Measurements from ENCODE around the gene KIDINS220. TPM values are rescaled to one million over a fixed set of nuclear protein-coding genes. Genes with fewer than 3 reads are reported as not detected.

KIDINS220 gene
- total and polyA plus RNA-seq, 4 donors, result 8.1 to 50.9 (median 30.8) TPM

- no peaks in the 10 kb centered on the region for H3K36me3 ChIP-seq (ENCODE audit: control insufficient read depth in 4 of 4, insufficient read depth in 3 of 4, low read depth in 1 of 4, low read length in 3 of 4)
- H3K9ac ChIP-seq (ENCODE audit: low read depth in 1 of 2, low read length in 2 of 2), result no peak overlapping the region
- no peak overlapping the region for H3K27ac ChIP-seq (ENCODE audit: low read depth in 1 of 2, low read length in 2 of 2)
- no peak overlapping the region for H3K4me3 ChIP-seq (ENCODE audit: low read depth in 1 of 3, low read length in 3 of 3)
- TF ChIP-seq ZBTB33 (IDR thresholded peaks at IDR 0.05) (no peak), SP1 (IDR thresholded peaks at IDR 0.05) (no peak), YY1 (IDR thresholded peaks at IDR 0.05) (no peak), FOXA2 (IDR thresholded peaks at IDR 0.05) (no peak), TAF1 (conservative IDR thresholded peaks at IDR 0.05) (no peak)
- no peaks in the 10 kb centered on the region for H3K4me1 ChIP-seq (ENCODE audit: control insufficient read depth in 4 of 4, insufficient read depth in 4 of 4, low read length in 3 of 4)
- DNase-seq (ENCODE audit: low spot score), result no peak
- H3K9me3 ChIP-seq (ENCODE audit: control insufficient read depth in 4 of 4, low read length in 3 of 4), result no peaks in the 10 kb centered on the region
- peaks cover 0 to 6% (median 0%) of the 10 kb centered on the region in 4 donors for H3K27me3 ChIP-seq (ENCODE audit: control insufficient read depth in 4 of 4, insufficient read depth in 4 of 4, low read length in 3 of 4)
These were observed 39.2 kb upstream of the KIDINS220 start for GRCh38 chr2:8876628-8877027.

- H3K4me3 ChIP-seq (ENCODE audit: low read depth in 1 of 3, low read length in 3 of 3), result no peak overlapping the region
- no peaks in the 10 kb centered on the region for H3K9me3 ChIP-seq (ENCODE audit: control insufficient read depth in 4 of 4, low read length in 3 of 4)
- H3K27ac ChIP-seq (ENCODE audit: low read depth in 1 of 2, low read length in 2 of 2), result no peak overlapping the region
- no peak for DNase-seq (ENCODE audit: low spot score)
- no peak for TF ChIP-seq YY1 (IDR thresholded peaks at IDR 0.05)
- TF ChIP-seq RXRA (IDR thresholded peaks at IDR 0.05), result no peak
- peak; percentile 40 for TF ChIP-seq CTCF (IDR thresholded peaks at IDR 0.05; ENCODE audit: low read depth, low read length, missing input control)
- TF ChIP-seq GABPA (IDR thresholded peaks at IDR 0.05 in 1 of 2, conservative IDR thresholded peaks at IDR 0.05 in 1 of 2), result no peak
- TF ChIP-seq NR2F2 (IDR thresholded peaks at IDR 0.05), result no peak
- TF ChIP-seq HNF4G (IDR thresholded peaks at IDR 0.05), result no peak
- TF ChIP-seq RAD21 (IDR thresholded peaks at IDR 0.05), result peak; percentile 62 to 74
- no peak for TF ChIP-seq ATF3 (IDR thresholded peaks at IDR 0.05)
- TF ChIP-seq MAX (IDR thresholded peaks at IDR 0.05), result no peak
- TF ChIP-seq JUND (IDR thresholded peaks at IDR 0.05), result peak; percentile 61 to 63
- TF ChIP-seq FOXA2 (IDR thresholded peaks at IDR 0.05), result no peak
- no peak for TF ChIP-seq FOXA1 (IDR thresholded peaks at IDR 0.05)
- no peaks in the 10 kb centered on the region for H3K27me3 ChIP-seq (ENCODE audit: control insufficient read depth in 4 of 4, insufficient read depth in 4 of 4, low read length in 3 of 4)
- H3K4me1 ChIP-seq (ENCODE audit: control insufficient read depth in 4 of 4, insufficient read depth in 4 of 4, low read length in 3 of 4), result no peaks in the 10 kb centered on the region
- no peak overlapping the region for H3K9ac ChIP-seq (ENCODE audit: low read depth in 1 of 2, low read length in 2 of 2)
- H3K36me3 ChIP-seq (ENCODE audit: control insufficient read depth in 4 of 4, insufficient read depth in 3 of 4, low read depth in 1 of 4, low read length in 3 of 4), result no peaks in the 10 kb centered on the region
- WGBS, result 50% methylated on average over 11 of the region's 11 CpGs
These were observed 35.5 kb upstream of the KIDINS220 start for GRCh38 chr2:8872821-8873432.

- WGBS, result 84% methylated on average over 2 of the region's 2 CpGs
- no peaks in the 10 kb centered on the region for H3K4me1 ChIP-seq (ENCODE audit: control insufficient read depth in 4 of 4, insufficient read depth in 4 of 4, low read length in 3 of 4)
- no peak for DNase-seq (ENCODE audit: low spot score)
- TF ChIP-seq EGR1 (IDR thresholded peaks at IDR 0.05; ENCODE audit: low read depth in 2 of 2), result no peak
- no peak for TF ChIP-seq CTCF (IDR thresholded peaks at IDR 0.05; ENCODE audit: low read depth, low read length, missing input control)
- no peak for TF ChIP-seq NR2F2 (IDR thresholded peaks at IDR 0.05)
- TF ChIP-seq REST (IDR thresholded peaks at IDR 0.05), result no peak
- no peak for TF ChIP-seq ATF3 (IDR thresholded peaks at IDR 0.05)
- no peak for TF ChIP-seq FOXA2 (IDR thresholded peaks at IDR 0.05)
- TF ChIP-seq MAX (IDR thresholded peaks at IDR 0.05), result no peak
- no peak for TF ChIP-seq RXRA (IDR thresholded peaks at IDR 0.05)
These were observed 33.0 kb upstream of the KIDINS220 start for GRCh38 chr2:8870441-8870840.

More at GRCh38 chr2:8870441-8870840, 33.0 kb upstream of the KIDINS220 start:
- H3K9me3 ChIP-seq (ENCODE audit: control insufficient read depth in 4 of 4, low read length in 3 of 4), result no peaks in the 10 kb centered on the region
- no peak overlapping the region for H3K9ac ChIP-seq (ENCODE audit: low read depth in 1 of 2, low read length in 2 of 2)
- no peaks in the 10 kb centered on the region for H3K27me3 ChIP-seq (ENCODE audit: control insufficient read depth in 4 of 4, insufficient read depth in 4 of 4, low read length in 3 of 4)
- no peak overlapping the region for H3K27ac ChIP-seq (ENCODE audit: low read depth in 1 of 2, low read length in 2 of 2)
- no peaks in the 10 kb centered on the region for H3K36me3 ChIP-seq (ENCODE audit: control insufficient read depth in 4 of 4, insufficient read depth in 3 of 4, low read depth in 1 of 4, low read length in 3 of 4)
- H3K4me3 ChIP-seq (ENCODE audit: low read depth in 1 of 3, low read length in 3 of 3), result no peak overlapping the region
